SHP77 treated with DMSO at 0.1 percent for 48 hours (cell line): ENCODE results near the gene TMEM143.

Source experiments
- DNase-seq: peaks from one replicate; lab custom pipeline; 2025; lab: John Stamatoyannopoulos, UW

Gene TMEM143

DNA sequence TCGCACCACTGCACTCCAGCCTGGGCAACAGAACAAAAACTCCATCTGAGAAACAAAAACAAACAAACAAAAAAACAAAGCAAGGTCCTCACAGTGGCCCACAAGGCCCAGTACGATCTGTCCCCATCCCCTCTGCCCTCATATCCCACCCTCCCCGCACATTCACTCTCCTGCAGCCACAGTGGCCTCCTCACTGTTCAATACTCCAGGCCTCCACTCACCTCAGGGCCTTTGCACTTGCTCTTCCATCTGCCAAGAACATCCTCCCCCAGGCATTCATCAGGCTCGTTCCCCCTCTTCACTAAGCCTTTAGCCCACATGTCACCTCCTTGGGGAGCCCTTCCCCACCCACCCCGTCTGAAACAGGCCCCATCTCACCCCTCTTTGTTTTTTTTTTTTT, 4.6 kb downstream of the TMEM143 start:
- DNase-seq: no peak

DNA sequence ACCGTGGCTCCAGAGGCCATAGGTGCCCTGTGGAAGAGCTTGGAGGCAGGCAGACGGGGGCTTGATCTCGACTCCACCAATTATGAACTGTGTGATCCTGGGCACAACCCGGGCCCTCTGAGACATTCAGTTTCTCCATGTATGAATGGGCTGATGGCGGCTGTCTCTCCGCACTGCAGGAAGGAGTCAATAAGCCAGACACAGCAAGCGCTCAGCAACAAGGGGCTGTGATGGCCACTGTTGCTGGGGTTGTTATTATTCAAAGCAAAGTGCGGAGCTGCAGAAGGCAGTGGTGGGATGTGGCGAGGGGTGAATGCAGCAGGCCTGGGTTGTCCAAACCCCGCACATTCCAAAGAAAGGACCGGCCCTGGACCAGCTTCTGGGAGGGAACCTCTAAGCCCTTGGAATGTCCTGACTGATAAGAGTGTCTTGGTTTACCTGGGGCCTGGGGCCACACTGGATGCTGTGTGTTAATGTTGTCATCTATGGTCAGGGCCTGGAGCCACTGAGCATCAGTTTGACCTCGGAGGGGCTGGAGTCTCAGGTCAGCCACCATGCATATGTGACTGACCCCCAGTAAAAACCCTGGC, 8.3 kb downstream of the TMEM143 start:
- no peak for DNase-seq

DNA sequence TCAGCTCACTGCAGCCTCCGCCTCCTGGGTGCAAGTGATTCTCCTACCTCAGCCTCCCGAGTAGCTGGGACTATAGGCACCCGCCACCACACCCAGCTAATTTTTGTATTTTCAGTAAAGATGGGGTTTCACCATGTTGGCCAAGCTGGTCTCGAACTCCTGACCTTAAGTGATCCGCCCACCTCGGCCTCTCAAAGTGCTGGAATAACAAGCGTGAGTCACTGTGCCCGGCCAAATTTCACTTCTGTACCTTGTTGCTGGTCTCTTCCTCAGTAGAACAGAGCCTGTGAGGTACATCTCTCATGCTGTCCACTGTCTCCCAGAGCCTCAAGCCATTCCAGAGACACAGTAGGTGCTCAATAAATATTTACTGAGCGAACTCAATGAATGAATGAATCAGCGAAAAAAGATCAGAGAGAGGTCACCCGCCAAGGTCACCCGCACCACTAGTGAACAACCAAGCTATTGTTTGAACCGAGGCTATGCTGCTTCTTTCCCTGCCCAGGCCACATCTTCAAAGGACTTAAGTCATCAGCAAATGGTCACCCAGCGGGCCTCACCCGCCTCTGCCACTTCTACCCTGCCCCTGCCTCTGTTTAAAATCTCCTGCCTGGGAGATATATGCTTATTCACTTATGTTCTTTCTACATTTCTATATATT, 9.3 kb downstream of the TMEM143 start:
- DNase-seq: no peak

DNA sequence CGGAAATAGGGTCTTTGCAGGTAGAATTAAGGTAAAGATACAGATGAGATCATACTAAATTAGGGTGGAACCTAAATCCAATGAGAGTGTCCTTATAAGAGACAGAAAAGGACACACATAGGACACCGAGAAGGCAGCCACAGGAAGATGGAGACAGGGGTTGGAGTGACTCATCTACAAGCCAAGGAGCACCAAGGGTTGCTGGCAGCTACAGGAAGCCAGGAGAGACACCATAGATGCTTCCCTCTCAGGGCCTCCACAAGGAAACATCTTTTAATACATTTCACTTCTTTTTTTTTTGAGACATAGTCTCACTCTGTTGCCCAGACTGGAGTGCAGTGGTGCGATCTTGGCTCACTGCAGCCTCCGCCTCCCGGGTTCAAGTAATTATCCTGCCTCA, 10.1 kb downstream of the TMEM143 start:
- DNase-seq: no peak

DNA sequence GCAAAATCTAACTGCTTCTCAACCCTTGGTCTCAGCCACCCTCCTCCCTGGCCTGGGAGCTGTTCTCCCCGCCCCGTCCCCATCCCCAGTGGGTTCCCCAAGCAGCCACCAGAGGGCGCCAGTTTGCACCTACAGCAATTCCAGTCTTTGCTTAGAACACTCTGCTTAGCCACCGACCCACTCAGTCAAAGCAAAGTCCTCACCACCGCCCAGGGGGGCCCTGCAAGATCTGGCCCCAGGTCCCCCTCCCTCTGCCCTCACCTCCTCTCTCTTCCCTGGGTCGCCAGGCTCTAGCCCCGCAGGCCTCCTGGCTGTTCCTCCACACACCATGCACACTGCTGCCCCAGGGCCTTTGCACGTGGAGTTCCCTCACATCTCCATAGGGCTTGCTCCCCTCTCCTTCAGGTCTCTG, 12.4 kb downstream of the TMEM143 start:
- no peak for DNase-seq

DNA sequence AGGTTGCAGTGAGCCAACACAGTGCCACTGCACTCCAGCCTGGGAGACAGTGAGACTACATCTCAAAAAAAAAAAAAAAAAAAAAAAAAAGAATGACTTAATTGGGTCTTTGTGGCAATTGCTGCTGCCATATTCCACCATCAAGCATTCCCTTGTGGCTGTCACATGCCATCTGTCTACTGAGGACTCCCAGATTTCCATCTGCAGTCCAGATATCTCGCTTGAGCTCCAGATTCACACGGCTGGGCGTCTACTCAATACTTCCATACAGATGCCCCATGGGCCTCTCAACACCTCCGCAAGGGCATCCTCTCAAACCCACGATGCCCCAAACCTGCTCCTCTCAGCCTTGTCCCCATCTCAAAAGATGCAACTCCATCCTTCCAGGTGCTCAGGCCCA, 12.9 kb downstream of the TMEM143 start:
- DNase-seq: no peak

DNA sequence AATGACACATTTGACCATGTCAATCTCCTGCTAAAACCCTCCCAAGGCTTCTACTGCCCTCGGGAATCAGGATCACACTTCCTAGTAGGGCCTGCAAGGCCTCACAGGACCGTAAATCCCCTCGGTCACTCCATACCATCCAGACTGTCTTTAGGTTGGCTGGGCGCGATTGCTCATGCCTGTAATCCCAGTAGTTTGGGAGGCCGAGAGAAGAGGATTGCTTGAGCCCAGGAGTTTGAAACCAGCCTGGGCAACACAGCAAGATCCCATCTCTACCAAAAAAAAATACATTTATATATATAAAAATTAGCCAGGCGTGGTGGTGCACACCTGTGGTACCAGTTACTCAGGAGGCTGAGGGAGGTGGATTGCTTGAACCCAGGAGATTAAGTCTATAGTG, 15.0 kb downstream of the TMEM143 start:
- no peak for DNase-seq

DNA sequence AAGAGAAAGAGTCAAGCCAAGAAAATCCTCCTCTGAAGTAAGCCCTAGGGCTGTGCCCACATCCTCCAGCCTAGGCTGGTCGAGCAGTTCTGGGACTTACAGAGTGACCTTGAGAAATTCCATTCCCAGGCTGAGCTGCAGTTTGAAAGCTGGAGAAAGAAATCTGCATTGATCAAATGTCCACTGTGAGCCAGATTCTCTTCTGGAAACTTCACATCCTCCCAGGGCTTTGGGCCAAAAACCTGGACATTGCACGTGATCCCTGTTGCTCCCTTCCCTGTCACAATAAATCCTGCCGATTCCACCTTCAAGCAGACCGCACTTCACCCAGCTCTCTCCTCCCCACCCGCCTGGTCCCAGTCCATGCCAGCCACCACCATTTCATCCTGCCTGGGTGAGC, 15.7 kb downstream of the TMEM143 start:
- DNase-seq: no peak

DNA sequence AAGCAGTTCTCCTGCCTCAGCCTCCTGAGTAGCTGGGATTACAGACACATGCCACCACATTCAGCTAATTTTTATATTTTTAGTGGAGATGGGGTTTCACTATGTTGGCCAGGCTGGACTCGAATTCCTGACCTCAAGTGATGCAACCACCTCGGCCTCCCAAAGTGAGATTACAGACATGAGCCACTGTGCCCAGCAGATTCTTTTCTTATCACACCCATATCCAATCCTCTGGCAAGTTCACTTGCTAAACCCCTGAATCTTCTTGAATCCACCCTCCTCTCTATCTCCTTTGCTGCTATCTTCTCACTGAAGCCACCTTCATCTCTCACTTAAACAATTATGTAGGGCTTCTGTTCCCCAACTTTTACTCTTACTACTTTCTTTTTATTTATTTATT, 17.5 kb downstream of the TMEM143 start:
- no peak for DNase-seq

DNA sequence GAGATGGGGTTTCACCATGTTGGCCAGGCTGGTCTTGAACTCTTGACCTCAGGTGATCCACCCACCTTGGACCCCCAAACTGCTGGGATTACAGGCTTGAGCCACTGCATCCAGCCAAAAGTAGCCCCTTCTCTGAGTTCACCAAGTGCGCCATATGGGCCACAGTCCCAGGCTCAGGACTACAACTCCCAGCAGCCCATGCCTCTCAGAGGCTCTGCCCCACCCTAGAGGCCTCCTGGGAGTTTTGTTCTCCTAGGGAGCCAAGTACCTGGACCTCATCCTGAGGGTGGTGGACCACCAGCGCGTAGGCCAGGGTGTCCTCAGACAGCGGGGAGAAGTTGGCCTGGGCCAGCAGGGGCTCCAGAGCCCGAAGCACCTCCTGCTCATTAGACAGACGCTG, 18.8 kb downstream of the TMEM143 start:
- DNase-seq: no peak

DNA sequence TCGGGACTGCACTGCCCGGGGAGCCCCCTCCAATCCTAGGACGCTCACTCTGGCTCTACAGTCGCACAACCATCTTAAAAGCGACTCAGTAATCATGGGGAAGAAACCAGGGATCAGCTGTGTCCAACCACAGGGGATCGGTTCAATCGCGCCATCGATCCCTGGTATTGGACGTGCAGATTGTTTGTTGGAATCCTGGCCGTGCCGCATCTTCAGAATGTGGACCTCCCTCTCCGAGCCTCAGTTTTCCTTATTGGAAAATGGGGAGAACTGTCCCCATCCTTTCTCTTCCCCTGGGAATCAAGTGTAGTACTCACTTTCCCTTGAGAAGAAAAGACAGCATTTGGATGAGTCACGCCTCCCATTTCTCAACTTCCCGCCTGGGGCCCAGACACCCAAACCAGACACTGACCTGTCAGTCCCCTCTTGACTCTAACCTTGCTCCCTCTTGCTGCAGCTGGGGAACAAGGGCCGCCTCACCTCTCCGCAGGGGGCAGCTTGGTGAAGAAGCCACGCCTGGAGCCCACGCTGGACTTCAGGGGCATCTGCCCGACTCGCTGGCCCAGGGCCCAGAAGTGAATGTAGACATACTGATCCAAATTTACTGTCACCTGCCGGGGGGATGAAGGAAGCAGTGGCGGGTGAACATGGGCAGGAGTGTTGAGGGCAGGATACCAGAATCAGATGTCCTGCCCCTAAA, 20.7 kb downstream of the TMEM143 start:
- no peak for DNase-seq

DNA sequence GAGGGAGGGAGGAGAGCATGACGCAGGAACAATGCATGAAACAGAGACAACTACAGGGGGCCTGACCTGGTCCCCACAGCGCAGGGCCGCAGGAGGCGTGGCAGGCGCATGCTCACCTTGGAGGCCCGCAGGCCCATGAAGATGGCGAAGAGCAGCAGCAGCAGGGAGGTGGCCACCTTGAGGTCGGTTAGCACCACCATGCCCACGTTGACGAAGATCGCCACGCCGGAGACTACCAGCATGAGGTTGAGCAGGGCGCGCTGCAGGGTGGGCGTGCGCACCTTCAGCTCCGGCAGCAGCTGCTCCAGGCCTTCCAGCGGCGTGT, 21.4 kb downstream of the TMEM143 start:
- no peak for DNase-seq

DNA sequence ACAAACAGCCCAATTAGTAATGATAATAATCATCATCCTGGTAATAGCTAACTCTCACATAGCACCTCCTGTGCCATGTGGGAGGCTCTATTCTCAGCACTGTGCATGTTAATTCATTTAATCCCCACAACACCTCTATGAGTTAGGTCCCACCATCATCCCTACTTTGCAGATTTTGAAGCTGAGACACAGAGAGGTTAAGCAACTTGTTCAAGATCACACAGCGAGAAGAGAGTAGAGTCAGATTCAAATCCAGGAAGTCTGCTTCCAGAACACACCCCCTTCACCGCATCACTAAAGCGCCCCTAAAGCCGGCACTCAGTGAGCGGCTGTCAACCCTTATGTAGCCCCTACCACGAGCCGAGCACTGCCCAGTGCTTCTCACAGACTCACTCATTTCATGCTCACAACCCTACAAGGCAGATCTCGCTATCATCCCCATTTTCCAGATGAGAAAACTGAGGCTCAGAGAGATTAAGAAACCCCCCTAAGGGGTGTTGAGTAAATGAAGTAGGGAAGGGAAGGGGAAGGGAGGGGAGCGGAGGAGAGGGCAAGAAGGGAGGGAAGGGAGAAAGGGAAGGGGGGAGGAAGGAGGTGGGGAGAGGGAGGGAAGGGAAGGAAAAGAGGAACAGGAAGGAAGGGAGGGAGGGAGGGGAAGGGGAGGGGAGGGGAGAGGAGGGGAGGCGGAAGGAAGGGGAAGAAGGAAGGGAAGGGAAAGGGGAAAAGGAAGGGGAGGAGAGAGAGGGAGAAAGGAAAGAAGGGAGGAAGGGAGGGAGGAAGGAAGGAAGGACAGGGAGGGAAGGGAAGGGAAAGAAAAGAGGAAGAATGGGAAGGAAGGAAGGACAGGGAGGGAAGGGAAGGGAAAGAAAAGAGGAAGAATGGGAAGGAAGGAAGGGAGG, 22.0 kb downstream of the TMEM143 start:
- no peak for DNase-seq

DNA sequence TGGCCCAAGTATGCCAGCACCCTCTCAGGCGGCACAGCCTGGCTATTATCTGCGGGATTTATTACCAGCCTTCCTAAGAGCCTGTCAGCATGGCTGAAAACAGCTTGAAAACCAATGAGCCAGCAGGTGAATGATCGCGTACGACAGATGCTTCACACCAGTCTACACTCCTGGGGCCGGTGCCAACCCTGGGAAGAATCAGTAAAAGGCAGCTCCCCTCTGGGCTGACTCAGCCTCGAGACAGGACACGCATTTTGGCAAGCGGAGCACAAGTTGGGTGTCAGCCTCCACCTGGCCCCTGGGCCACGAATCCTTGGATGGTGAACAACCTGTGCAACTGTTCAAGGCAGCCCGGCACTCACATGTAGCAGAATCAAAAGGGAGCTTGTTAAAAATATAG, 22.7 kb downstream of the TMEM143 start:
- DNase-seq: no peak

DNA sequence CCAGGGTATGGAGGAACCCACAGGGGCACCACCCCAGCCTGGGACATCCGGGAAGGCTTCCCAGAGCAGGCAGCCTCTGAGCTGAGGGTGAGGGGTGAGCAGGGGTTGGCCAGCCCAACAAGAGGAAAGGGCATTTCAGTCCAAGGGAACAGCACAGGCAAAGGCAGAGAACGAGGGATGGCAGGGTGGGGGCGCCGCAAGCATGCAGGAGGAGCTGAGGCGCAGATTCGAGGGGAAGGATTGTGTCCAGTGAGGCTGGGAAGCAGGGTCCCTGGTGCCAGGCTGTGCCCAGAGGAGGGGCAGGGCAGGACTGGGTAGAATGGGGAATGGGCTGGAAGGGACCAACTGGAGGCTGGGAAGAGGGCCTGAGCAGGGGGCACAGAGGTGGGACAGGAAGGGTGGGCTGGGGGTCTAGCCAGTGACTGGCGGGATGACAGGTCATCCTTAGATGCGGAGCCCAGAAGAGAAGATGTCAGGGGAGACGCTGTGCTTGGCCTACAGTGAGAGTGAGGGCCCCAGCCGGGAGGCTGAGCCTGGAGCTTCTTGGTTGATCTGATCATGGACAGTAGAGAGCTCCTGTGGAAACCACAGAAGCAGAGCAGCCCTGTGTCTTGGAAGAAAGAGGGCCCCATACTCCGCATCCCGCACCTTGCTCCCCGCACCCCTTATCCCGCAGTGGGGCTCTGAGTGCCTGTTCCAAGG, 24.8 kb downstream of the TMEM143 start:
- no peak for DNase-seq

DNA sequence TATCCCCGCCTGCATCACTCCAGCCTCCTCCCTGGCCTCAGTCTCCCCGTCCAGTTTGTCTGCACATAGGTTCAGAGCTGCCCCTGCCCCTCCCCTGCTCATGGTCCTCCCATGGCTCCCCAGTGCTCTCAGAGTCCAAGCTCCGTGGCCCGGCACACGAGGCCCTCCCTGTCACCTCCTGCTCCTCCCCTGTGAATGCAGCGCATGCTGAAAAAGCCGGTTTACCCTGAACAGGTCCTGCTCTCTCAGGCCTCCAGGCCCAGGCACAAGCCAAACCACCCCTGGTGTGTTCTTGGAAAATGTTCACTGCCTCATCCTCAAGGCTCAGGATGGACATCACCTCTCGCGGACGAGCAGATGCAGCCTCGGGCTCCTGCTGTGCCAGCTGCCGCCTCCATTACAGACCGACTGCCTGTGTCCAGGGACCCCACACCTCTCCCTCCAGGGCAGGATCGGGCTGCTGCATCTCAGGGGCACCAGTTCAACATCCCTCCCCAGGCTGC, 25.4 kb downstream of the TMEM143 start:
- DNase-seq: no peak

DNA sequence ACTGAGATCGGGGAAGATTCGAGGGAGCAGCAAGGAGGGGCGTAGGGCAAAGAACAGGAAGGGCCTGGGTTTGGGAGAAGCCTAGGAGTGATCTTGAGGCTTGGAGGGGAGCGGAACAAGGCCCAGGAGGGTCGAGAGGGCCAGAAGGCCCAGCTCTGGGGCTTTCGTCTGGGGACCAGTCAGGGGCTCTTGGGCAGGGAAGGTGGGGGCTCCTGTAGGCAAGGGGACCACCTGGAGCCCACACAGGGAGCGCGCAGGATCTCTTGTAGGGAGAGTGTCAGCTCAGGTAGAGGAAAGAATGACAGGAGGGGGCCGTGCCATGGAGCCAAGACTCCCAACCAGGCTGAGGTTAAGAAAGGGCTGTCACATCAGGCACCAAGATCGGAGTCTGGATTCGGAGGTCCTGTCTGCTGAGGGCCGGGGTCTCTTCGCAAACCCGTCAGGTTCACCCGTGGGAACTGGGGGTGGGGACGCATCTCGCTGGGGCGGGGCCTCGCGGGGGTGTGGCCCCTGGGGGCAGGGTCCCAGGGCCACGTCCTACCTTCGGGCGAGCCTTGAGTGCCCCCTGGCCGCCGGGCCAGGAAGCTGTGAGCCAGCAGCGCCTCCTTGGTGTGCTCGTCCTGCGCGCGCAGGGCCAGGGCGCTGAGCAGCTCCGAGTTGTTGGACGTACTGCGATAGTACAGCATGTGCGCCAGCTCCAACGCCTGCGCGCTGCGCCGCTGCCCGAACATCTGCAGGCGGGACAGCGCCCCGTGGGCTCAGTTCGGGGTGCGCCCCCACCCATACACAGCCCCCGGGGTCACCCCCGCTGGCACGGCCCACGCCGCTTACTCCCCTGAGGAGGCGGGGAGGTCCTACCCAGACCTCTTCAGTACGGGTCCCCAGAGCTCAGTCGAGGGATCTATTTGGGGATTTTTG, 30.0 kb downstream of the TMEM143 start:
- DNase-seq: peak; percentile 65

DNA sequence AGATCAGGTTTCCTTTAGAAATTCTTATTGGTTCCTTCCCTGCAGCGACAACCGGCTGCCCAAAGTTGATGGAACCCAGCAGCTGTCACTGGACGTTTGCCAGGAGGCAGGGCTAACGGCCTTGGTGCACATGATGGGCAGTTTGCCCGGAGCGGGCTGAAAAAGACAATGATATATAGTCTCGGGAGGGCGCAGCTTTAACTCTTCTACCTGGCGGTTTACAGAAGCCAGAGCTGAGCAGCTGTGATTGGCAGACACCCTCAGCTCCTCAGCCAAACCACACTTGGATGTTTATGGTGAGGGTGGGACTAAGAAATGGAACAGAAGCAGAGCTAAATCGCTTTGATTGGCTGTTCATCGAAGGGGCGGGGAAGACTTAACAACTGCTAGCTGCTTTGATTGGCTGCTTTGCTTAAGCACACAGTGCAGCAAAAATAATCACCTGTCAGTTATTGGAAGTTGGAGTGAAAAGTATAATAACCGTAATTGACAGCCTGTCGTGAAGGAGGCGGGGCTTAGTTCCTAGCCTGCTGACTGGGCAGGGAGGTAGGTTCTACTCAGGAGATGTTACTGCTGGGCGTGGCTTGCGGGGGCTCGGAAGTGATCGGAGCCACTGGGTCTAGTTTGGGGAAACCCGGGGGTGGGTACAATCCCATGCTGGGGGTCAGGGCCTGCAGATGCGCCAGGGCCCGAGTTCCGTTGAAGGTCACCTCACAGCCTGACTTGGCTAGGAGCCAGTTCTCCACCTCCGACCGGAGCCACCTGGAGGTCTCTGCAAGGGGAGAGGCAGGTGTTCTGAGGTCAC, 30.9 kb downstream of the TMEM143 start:
- DNase-seq: peak; percentile 100

DNA sequence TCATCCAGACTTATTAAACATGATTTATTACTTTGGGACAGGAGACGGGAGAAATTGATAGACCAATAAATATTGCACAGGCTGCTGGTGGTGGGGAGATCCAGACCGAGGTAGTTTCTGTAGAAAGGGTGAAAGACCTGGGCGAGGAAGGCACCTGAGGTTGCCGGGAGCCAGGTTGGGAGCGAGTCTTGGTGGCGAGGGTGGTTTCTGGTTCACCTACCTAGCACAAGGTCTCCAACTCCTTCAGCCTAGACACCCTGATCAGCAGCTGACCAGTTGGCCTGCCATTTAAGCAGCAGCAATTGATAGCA, 31.4 kb downstream of the TMEM143 start:
- DNase-seq: no peak

DNA sequence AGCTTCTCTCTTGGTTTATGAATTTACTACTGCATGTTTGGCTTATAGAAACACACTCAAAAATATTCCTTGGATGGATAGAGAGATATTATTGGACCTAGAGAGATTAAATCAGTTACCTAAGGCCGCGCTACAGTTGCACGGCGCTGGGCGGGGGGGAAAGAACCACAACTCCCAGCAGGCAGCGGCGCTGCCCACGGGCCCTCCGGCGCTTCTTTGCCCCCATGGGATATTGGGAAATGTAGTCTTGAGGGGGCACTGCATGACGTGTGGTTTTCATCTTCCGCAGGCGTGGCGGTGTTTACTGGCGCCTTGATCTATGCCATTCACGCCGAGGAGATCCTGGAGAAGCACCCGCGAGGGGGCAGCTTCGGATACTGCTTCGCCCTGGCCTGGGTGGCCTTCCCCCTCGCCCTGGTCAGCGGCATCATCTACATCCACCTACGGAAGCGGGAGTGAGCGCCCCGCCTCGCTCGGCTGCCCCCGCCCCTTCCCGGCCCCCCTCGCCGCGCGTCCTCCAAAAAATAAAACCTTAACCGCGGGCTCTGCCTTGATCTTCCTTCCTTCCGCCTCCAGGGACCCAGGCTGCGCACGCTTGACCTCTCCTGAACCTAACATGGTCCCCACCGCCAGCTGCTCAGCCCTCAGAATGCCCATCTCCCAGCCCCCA, 33.6 kb downstream of the TMEM143 start:
- peak; percentile 81 for DNase-seq
